SK-N-MC (cell line): Measurements from ENCODE around the gene DSCAML1.

ENCODE experiments used
- EZH2 ChIP-seq: fragments of 200-600 bp; sonication (generic); IDR thresholded peaks from one replicate; pipeline ENCODE4 v1.6.1; 2017; ENCODE audit warnings: antibody characterized with exemption
- POLR2AphosphoS5 ChIP-seq: IDR thresholded peaks from 2 replicates; pipeline ENCODE4 v1.6.1; 2012; ENCODE audit warnings: mild to moderate bottlenecking, low read depth, low read length, borderline replicate concordance

DNA sequence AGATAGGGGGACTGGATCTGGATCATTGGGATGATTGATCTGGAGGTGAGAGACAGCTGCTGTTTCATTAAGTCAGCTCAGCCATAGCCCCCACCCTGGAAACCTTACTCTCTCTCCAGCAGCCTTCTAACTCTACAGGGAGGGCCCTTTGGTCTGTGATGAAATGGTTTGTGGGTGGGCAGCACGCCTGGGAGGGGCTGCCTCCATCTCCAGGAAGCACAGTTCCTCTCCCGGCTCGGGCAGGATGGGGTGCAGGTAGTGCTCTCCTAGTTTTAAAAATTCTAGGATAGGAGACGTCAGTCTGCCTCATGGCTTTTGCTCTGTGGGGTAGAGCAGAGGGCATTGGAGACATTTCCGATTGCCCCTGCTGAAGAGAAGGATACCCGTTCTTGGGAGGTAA is 379.7 kb downstream of the DSCAML1 start:
- TF ChIP-seq POLR2AphosphoS5 (no peak), EZH2 (no peak)
